ENCODE data around the gene ZNF385B. TPM values are rescaled to one million over a fixed set of nuclear protein-coding genes. Genes with fewer than 3 reads are reported as not detected.

ZNF385B gene
- total and polyA plus RNA-seq, 9 of the 15 experiments (the other 6 are each of a cell fraction or from before 2014, with no cell fraction given), result 0.50 TPM; not detected in 8

DNA sequence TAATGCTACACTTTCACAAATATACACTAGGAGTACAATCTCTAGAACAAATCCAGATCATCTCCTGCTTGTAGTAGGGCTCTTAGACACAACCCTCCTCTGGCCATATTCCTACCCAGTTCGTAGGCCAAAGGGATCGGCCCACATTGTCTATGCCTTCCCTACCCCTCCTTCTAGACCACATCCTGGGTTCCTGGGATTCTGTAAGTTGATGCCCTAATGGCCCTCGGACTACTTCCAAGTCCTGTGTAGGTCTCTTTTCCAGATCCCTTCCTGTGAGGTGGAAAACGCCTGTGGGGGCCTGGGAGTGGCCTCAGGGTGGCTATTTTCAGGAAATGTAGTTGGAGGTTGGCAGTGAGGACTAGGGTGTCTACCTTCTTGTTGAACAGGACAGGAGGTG lies 289.7 kb downstream of the ZNF385B start:
- POLR2A ChIA-PET, result no interaction called here
- no peaks in the 10 kb centered on the region for H3K9me3 ChIP-seq (replicated peaks; ENCODE audit: control insufficient read depth, insufficient read depth, low read depth, low read length)
- CTCF ChIA-PET (ENCODE audit: low intra/inter-chr PET ratio), result no interaction called here
- WGBS (ENCODE audit: insufficient coverage, low coverage, missing lambda C conversion rate), result 2% methylated on average over 4 of the region's 4 CpGs
- H3K79me2 ChIP-seq (ENCODE audit: control insufficient read depth, insufficient read depth, low read length), result no peaks in the 10 kb centered on the region
- H3K27me3 ChIP-seq (ENCODE audit: control insufficient read depth in 2 of 2, insufficient read depth in 2 of 2, low read length in 2 of 2), result no peaks in the 10 kb centered on the region
- no peak overlapping the region for H3K9ac ChIP-seq (ENCODE audit: insufficient read depth in 1 of 2, low read depth in 2 of 2, low read length in 2 of 2)
- intact Hi-C loops (cut with micrococcal nuclease), result no loop called here
- H3K27ac ChIP-seq (ENCODE audit: extremely low read depth, low read depth, low read length), result no peak overlapping the region
- no peak for DNase-seq (ENCODE audit: extremely low read depth in 1 of 4, low spot score in 3 of 4)
- H4K20me1 ChIP-seq (replicated peaks; ENCODE audit: control insufficient read depth, insufficient read depth, low read length), result no peaks in the 10 kb centered on the region
- FAIRE-seq, result no peak
- H3K4me3 ChIP-seq, result no peak overlapping the region
- H3K4me2 ChIP-seq (ENCODE audit: insufficient read depth, low read length), result no peak overlapping the region
- H2AFZ ChIP-seq (ENCODE audit: low read depth, low read length), result no peak overlapping the region
- no peaks in the 10 kb centered on the region for H3K9me1 ChIP-seq (ENCODE audit: control insufficient read depth, insufficient read depth, low read length)
- in situ Hi-C loops (cut with MboI), result no loop called here
- no peaks in the 10 kb centered on the region for H3K36me3 ChIP-seq (ENCODE audit: control insufficient read depth, insufficient read depth, low read length)
- H3K4me1 ChIP-seq (replicated peaks in 1 of 2; ENCODE audit: control insufficient read depth in 2 of 2, insufficient read depth in 2 of 2, low read length in 2 of 2), result no peaks in the 10 kb centered on the region
- no TSS peak for BruUV-seq (replicated peaks)
- no peak for ATAC-seq
- no peak for TF ChIP-seq TGIF2 (CRISPR knock-in tag; IDR thresholded peaks at IDR 0.05)
- TF ChIP-seq JUND (IDR thresholded peaks at IDR 0.05; ENCODE audit: borderline replicate concordance, low read depth, low read length), result no peak
- no peak for TF ChIP-seq JUND (tag; IDR thresholded peaks at IDR 0.05; ENCODE audit: borderline replicate concordance, low read depth, low read length)
- TF ChIP-seq FOXK1 (CRISPR knock-in tag; IDR thresholded peaks at IDR 0.05; ENCODE audit: borderline replicate concordance), result no peak
- TF ChIP-seq TCF3 (CRISPR knock-in tag; IDR thresholded peaks at IDR 0.05), result no peak
- TF ChIP-seq ZNF766 (CRISPR knock-in tag; conservative IDR thresholded peaks at IDR 0.05), result no peak

GRCh38 chr2:179571252-179571651 lies 290.2 kb downstream of the ZNF385B start:
- WGBS (ENCODE audit: insufficient coverage, low coverage, missing lambda C conversion rate), result 0% methylated on average over 1 of the region's 1 CpG
- no peak for ATAC-seq
- BruUV-seq (replicated peaks), result no TSS peak
- Histone ChIP-seq H3K9ac (ENCODE audit: insufficient read depth in 1 of 2, low read depth in 2 of 2, low read length in 2 of 2) (no peak overlapping the region), H3K4me3 (no peak overlapping the region), H4K20me1 (replicated peaks; ENCODE audit: control insufficient read depth, insufficient read depth, low read length) (no peaks in the 10 kb centered on the region), H3K4me2 (ENCODE audit: insufficient read depth, low read length) (no peak overlapping the region), H3K4me1 (replicated peaks in 1 of 2; ENCODE audit: control insufficient read depth in 2 of 2, insufficient read depth in 2 of 2, low read length in 2 of 2) (no peaks in the 10 kb centered on the region), H2AFZ (ENCODE audit: low read depth, low read length) (no peak overlapping the region), H3K9me1 (ENCODE audit: control insufficient read depth, insufficient read depth, low read length) (no peaks in the 10 kb centered on the region), H3K27ac (ENCODE audit: extremely low read depth, low read depth, low read length) (no peak overlapping the region), H3K79me2 (ENCODE audit: control insufficient read depth, insufficient read depth, low read length) (no peaks in the 10 kb centered on the region), H3K27me3 (ENCODE audit: control insufficient read depth in 2 of 2, insufficient read depth in 2 of 2, low read length in 2 of 2) (no peaks in the 10 kb centered on the region), H3K9me3 (replicated peaks; ENCODE audit: control insufficient read depth, insufficient read depth, low read depth, low read length) (no peaks in the 10 kb centered on the region), H3K36me3 (ENCODE audit: control insufficient read depth, insufficient read depth, low read length) (no peaks in the 10 kb centered on the region)
- in situ Hi-C loops (cut with MboI) (no loop called here), intact Hi-C loops (cut with micrococcal nuclease) (no loop called here)
- FAIRE-seq, result no peak
- ChIA-PET CTCF (ENCODE audit: low intra/inter-chr PET ratio) (no interaction called here), POLR2A (no interaction called here)
- no peak for DNase-seq (ENCODE audit: extremely low read depth in 1 of 4, low spot score in 3 of 4)
- TF ChIP-seq RFX1 (IDR thresholded peaks at IDR 0.05) (no peak), ZBTB2 (IDR thresholded peaks at IDR 0.05) (no peak), ZBTB17 (CRISPR knock-in tag; IDR thresholded peaks at IDR 0.05) (no peak), CREB1 (IDR thresholded peaks at IDR 0.05) (no peak), CREB1 (CRISPR knock-in tag; IDR thresholded peaks at IDR 0.05) (no peak), ZNF740 (CRISPR knock-in tag; IDR thresholded peaks at IDR 0.05) (no peak), ZNF740 (tag; IDR thresholded peaks at IDR 0.05) (no peak), NUFIP1 (IDR thresholded peaks at IDR 0.05; ENCODE audit: partially characterized antibody) (no peak), ZNF589 (CRISPR knock-in tag; IDR thresholded peaks at IDR 0.05; ENCODE audit: low read depth) (no peak), ZNF445 (CRISPR knock-in tag; IDR thresholded peaks at IDR 0.05; ENCODE audit: low read depth) (no peak), ZNF586 (CRISPR knock-in tag; conservative IDR thresholded peaks at IDR 0.05) (no peak), XRCC3 (IDR thresholded peaks at IDR 0.05) (no peak)
